Endothelial cell of hepatic sinusoid (primary cell): Measurements from ENCODE around the gene MEMO1.

Source experiments
- in situ Hi-C: cut with HindIII; loops from 2 replicates; pipeline ENCODE4 v1.10.0; 2017; ENCODE audit warnings: low sequenced_read_pairs

MEMO1 gene

GRCh38 chr2:31835450-31835849, 175.4 kb downstream of the MEMO1 start:
- in situ Hi-C loops, result no loop called here

- in situ Hi-C loops, result no loop called here
These were observed 178.4 kb downstream of the MEMO1 start for GRCh38 chr2:31832363-31832762.

GRCh38 chr2:31831585-31831984, 179.2 kb downstream of the MEMO1 start:
- in situ Hi-C loops, result no loop called here

- in situ Hi-C loops, result no loop called here
These were observed 181.9 kb downstream of the MEMO1 start for GRCh38 chr2:31828891-31829290.

GRCh38 chr2:31823558-31823957, 187.2 kb downstream of the MEMO1 start:
- in situ Hi-C loops, result no loop called here

GRCh38 chr2:31822587-31822986, 188.2 kb downstream of the MEMO1 start:
- in situ Hi-C loops, result no loop called here
